Kidney epithelial cell (primary cell): ENCODE measurements around the gene TAF11. TPM values are rescaled to one million over a fixed set of nuclear protein-coding genes. Genes with fewer than 3 reads are reported as not detected.
"Not testable (repeated sequence)": the region's sequence is repeated elsewhere in the genome, so short reads cannot be mapped to it uniquely, and the experiment has no call there.

Source experiments
- DNase-seq: peaks from one replicate; pipeline ENCODE4 v3.0.0-alpha.2; 2010; ENCODE audit warnings: low read depth
- H3K27me3 ChIP-seq: 2 replicates; pipeline ENCODE4 v1.6.0; 2011; ENCODE audit warnings: low read length; ENCODE audit not compliant: control insufficient read depth, insufficient read depth
- H3K36me3 ChIP-seq: 2 replicates; pipeline ENCODE4 v1.5.1; 2011; ENCODE audit warnings: low read length; ENCODE audit not compliant: control insufficient read depth, insufficient read depth
- H3K4me3 ChIP-seq: 2 replicates; pipeline ENCODE4 v1.5.1; 2011; ENCODE audit warnings: low read depth, mild to moderate bottlenecking, control low read depth, low read length
- CTCF ChIP-seq: IDR thresholded peaks from 2 replicates; pipeline ENCODE4 v1.5.1; 2011; ENCODE audit warnings: mild to moderate bottlenecking, moderate library complexity, low read length, control low read depth, inconsistent platforms; ENCODE audit not compliant: insufficient read depth, poor library complexity, severe bottlenecking
- total RNA-seq: library from RNA; depleted of rRNA; stranded (reverse); fragments of >200 nt; gene quantifications from 2 replicates; pipeline ENCODE4 v1.2.3, GENCODE V29; 2015

TAF11 gene
- total RNA-seq, 1 donor from 2014 or later = 27.5 TPM

GRCh38 chr6:34900321-34901031 lies 12.6 kb upstream of the TAF11 start:
- no peak for TF ChIP-seq CTCF
- H3K4me3 ChIP-seq = no peak overlapping the region
- no peaks in the 10 kb centered on the region for H3K27me3 ChIP-seq
- no peak for DNase-seq
- H3K36me3 ChIP-seq = no peaks in the 10 kb centered on the region

GRCh38 chr6:34899748-34900147 lies 11.9 kb upstream of the TAF11 start:
- not testable (repeated sequence) for H3K36me3 ChIP-seq, H3K27me3 ChIP-seq, DNase-seq, H3K4me3 ChIP-seq

- no peaks in the 10 kb centered on the region for H3K36me3 ChIP-seq
- no peak overlapping the region for H3K4me3 ChIP-seq
- no peaks in the 10 kb centered on the region for H3K27me3 ChIP-seq
- TF ChIP-seq CTCF = no peak
- DNase-seq = no peak
Observed at GRCh38 chr6:34897716-34898115, 9.9 kb upstream of the TAF11 start.

GRCh38 chr6:34897130-34897529 lies 9.3 kb upstream of the TAF11 start:
- H3K36me3 ChIP-seq = no peaks in the 10 kb centered on the region
- no peak overlapping the region for H3K4me3 ChIP-seq
- no peak for DNase-seq
- H3K27me3 ChIP-seq = no peaks in the 10 kb centered on the region
- TF ChIP-seq CTCF = no peak

- no peak for TF ChIP-seq CTCF
- Histone ChIP-seq H3K36me3 (no peaks in the 10 kb centered on the region), H3K27me3 (no peaks in the 10 kb centered on the region), H3K4me3 (no peak overlapping the region)
- DNase-seq = no peak
Observed at GRCh38 chr6:34894693-34895092, 6.9 kb upstream of the TAF11 start.

- DNase-seq = no peak
- Histone ChIP-seq H3K4me3 (no peak overlapping the region), H3K27me3 (no peaks in the 10 kb centered on the region), H3K36me3 (no peaks in the 10 kb centered on the region)
- no peak for TF ChIP-seq CTCF
Observed at GRCh38 chr6:34891296-34891695, 3.5 kb upstream of the TAF11 start.
